SW 1271 (cell line): ENCODE measurements around the gene GRID2.

ENCODE experiments used
- DNase-seq, 2 experiments: peaks; one replicate each; lab custom pipeline; 2025; lab: John Stamatoyannopoulos, UW

Gene GRID2

DNA sequence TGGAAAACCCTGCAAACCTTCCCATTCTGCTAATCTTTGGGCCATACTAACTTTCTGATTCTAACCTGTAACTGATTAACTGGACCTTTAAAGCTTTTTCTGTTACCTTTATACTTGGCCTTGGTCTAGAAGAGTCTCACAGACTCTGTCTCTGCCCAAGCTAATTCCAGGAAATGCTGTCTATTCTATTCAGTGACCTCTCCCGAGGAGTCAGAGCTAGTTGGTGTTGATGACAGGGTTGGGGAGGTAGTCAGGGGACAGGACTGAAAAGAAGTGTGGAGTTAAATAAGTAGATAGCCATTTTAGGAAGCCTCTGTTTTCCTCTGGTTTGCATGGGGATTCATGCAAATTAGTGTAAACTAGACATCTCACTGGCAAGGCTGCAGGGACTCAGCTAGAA is 429.5 kb downstream of the GRID2 start:
- DNase-seq = no peak

- no peak for DNase-seq
Observed at GRCh38 chr4:92735025-92735665, 431.4 kb downstream of the GRID2 start.

DNA sequence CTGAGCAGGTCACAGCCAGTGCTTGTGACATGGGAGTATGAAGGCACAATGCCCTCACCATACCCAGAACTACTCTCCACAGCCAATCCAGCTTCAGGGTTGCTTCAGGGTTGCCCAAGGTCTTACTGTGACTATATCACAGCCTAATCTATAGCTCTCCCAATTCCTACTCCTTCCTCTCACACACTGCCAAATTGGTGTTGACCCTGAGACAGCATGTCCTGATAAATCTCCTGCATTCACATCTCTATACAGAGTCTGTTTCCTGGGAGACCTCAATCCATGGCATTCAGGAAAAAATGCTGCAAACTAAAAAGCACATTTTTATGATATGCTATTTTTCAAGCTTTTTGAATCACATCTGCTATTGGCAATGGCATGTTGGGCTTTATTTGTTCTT is 456.7 kb downstream of the GRID2 start:
- no peak for DNase-seq

GRCh38 chr4:92776080-92776479 is 472.3 kb downstream of the GRID2 start:
- DNase-seq = no peak

DNA sequence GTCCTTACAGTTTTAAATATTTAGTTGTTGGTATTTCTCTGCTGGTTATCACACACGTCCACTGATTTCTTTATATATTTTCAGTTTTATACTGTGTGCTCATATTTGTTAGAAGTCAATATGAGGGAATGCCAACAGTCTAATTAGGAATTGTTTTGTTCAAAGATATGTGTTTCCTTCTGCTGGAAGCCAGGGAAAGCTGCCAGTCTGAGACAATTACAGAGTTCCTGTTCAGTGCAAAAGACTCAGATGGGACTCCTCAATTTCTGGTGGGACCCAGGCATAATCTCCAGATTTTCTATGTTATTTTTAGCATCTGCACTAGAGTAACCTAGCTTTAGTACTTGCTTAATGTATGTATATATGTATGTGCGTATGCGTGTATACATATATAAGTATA is 486.0 kb downstream of the GRID2 start:
- DNase-seq = no peak

- DNase-seq = no peak
Observed at GRCh38 chr4:92791871-92792440, 488.2 kb downstream of the GRID2 start.

DNA sequence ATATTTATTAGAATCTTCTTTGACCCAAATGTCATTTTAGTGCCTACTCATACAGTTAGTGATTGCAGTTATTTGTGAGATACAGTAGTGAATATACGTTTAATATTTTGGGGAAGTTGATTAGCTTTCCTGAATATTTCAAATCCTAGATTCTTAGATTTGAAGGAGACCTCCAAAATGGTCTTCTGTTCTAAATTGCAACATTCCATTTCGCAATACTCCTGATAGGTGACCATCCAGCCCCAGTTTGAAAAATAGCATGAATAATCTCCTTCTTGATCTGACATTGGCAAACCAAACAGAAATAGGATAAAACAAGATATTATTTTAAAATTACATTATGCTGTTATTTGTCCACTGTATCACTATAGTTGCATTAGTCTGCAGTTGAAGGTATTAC is 505.6 kb downstream of the GRID2 start:
- no peak for DNase-seq

GRCh38 chr4:92812652-92813051 is 508.9 kb downstream of the GRID2 start:
- DNase-seq = no peak

DNA sequence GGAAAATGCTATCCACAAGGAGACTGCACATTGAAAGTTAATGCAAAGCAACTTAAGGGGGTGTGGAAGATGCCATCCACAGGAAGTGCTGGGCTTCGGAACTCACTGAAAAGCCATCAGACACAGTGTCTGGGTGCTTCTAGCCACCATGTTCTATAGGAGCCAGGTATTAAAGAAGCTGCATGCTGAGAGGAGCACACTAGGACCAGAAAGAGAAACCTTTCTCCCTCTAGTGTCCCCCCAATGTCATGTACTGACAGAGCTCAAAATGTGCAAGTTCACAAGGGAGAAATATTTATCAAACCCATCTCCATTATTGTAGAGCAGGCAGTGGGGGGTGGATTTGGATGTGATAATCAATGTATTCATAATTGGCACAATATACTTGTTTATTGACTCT is 510.9 kb downstream of the GRID2 start:
- no peak for DNase-seq

GRCh38 chr4:92825256-92825655 is 521.5 kb downstream of the GRID2 start:
- DNase-seq = no peak

- no peak for DNase-seq
Observed at GRCh38 chr4:92825791-92826190, 522.0 kb downstream of the GRID2 start.

DNA sequence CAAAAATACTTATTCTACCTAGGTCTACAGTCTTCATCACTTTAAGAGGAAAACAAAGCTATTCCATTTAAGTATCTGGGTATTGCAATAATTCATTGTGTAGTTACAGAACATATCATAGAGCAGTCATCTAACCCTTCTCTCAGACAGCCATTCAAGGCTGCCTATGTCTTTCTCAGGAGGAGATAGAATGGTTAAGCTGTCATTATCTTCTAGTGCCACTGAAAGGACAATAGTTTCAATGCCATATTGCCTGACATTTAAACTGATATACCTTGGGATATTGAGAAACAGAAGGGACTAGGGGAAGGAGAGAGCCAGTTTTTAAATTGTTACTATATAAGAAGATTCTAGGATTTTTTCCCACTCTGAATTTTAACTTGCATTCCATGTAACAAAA is 527.0 kb downstream of the GRID2 start:
- DNase-seq = no peak

DNA sequence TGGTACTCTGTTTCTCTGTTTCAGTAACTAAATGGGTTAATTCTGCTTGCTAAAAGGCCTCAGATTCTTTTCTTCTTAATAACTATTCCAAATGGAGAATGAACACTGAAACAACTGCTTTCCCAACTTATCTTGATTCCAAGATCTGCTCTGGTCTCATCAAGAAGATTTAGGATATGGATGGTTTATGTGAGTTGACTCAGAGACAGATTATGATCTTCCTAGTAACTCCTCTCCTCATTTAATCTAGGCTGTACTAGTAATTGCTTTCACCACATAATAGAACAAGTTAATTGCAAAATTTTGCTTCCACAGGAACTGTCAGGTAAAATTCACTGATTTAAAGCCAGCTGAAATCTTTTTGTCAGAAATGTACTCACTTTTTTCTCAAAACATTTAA is 537.1 kb downstream of the GRID2 start:
- DNase-seq = no peak

DNA sequence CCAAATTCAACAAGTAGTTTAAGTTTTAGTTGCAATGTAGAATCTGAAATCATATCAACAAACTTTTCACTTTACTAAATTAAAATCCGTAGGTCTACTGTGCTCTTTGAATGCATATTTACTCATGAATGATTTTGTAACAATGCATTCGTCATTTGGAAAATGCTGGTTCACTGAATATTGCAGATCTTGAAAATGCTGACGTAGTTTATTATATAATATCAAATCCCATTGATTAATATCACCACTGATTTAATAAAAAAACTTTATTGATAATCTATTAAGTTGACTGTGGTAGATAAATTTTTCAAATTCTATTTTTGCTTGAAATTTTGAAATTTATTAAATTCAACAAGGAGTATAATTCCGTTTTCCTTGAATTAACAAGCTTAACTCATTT is 540.0 kb downstream of the GRID2 start:
- no peak for DNase-seq

DNA sequence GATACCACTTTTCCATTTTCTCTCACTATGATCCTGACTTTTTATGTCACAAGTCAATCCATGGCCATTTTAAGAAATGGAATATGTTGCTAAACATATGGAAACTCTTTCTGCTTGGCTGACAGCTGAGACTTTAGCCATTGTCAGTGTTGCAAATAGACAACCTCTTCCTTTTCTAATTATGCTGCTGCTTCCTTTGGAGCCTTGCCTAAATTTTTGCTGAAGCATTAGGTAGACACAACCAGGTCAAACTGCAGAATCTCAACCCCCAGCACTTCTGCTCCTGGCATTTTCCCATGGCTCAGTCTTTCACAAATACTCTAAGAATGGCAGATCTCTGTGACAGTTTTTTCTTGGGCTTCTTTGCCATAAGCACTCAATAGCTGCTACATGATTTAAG is 543.3 kb downstream of the GRID2 start:
- no peak for DNase-seq

DNA sequence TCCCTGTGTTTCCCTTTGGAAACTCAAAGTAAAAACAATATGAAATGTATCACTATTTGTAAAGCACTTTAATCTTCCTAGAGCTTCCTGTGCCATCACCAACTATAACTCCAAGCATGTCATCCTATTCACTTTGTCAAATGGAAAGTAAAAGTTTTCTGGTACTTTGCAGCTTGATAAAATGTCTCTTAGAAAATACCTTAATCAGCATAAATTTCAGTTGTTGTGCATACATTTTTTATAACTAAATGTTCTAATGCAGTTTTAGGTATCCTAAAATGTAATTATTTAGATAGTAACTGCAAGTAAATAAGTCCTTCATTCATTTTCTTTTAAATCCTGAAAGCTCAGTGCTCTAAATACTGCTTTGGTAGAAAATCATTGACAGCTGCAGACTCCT is 558.7 kb downstream of the GRID2 start:
- no peak for DNase-seq

DNA sequence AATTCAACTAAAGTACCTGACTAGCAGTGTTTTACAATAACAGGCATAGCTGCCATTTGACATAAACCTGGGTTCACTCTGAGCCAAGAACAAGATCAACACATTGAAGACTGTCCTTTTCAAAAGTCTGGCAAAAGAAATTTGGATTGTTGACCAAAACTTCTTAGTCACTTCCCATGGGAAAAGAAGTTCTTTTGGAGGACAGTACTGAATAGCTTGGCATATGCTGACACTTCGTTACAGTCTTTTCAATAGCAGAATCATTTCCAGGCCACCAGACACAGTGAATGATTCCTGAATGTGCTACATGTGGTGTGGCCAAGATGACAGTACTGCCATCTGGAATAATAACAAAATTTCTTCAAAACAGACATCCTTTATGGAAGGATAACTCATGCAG is 560.3 kb downstream of the GRID2 start:
- no peak for DNase-seq

GRCh38 chr4:92872604-92873003 is 568.8 kb downstream of the GRID2 start:
- DNase-seq = no peak

- no peak for DNase-seq
Observed at GRCh38 chr4:92885632-92886031, 581.9 kb downstream of the GRID2 start.

- DNase-seq = no peak
Observed at GRCh38 chr4:92952426-92952825, 648.7 kb downstream of the GRID2 start.

GRCh38 chr4:92952897-92953296 is 649.1 kb downstream of the GRID2 start:
- DNase-seq = no peak

- no peak for DNase-seq
Observed at GRCh38 chr4:92953462-92953861, 649.7 kb downstream of the GRID2 start.

DNA sequence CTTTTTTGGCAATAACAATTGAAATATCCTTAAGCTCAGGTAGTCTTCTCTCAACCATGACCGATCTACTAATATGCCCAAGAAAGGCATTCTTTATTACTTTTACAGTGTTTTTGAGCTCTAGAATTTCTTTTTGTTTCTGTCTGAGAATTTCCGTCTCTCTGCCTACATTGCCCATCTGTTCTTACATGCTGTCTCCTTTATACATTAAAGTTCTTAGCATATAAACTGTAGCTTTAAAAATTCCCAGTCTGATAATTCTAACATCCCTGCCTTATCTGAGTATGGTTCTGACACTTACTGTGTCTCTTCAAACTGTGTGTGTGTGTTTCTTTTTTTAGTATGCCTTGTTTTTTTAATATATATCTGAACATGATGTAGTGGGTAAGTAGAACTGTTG is 658.1 kb downstream of the GRID2 start:
- DNase-seq = no peak

DNA sequence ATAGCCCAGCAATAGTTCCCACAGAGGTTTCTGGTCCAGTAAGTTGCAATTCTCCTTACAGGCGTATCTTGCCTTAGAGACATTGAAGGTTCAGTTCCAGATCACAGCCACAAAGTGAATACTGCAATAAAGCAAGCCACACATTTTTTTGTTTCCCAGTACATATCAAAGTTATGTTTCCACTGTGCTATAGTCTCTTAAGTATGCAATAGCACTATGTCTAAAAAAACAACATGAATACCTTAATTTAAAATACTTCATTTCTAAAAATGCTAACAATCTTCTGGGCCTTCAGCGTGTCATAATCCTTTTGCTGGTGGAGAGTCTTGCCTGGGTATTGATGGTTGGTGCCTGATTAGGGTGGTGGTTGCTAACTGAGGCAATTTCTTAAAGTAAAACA is 659.1 kb downstream of the GRID2 start:
- no peak for DNase-seq
